SIG-M5 treated with dmso at 0.1 percent for 504 hours (cell line): ENCODE measurements around the gene GADD45GIP1.
"Not testable (repeated sequence)": the region's sequence is repeated elsewhere in the genome, so short reads cannot be mapped to it uniquely, and the experiment has no call there.

Experiments
- DNase-seq: peaks from one replicate; lab custom pipeline; 2025; ENCODE audit not compliant: unreplicated experiment; lab: John Stamatoyannopoulos, UW

The GADD45GIP1 gene

DNA sequence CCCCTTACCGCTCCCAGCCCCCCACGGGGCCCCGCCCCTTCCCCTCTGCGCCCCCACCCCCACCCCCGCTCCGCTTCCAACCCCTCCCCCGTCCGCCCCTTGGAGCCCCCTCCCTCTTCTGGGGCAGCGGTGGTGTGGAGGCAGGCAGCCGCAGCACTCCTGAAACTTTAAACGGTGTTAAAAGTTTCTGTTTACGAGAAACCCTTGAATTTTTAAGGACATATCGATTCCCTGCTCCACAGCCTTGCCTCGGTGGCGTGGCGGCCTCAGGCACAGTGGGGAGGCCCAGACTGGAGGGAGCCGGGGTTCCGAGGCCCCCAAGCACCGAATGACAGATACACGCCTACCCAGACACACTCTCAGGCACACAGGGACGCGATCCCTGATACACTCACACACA lies 33.4 kb upstream of the GADD45GIP1 start:
- DNase-seq = no peak

DNA sequence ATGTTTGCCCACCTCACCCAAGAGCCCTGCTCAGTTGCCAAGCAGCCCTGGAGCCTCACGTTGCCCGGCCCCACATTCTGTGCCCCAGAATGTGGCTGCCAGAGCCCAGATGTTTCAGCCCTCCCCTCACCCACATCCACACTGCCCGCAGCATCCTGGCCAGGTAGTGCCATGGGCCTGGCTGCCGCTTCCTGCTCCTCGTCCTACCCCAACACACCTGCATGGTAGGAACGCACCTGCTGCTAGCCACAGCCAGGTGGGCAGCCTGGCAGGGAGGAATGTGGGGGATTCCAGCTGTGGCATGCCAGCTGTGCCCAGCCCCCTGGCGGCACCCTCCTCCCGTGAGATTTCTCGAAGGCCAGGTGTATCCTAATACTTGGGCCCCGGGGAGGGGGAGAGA lies 30.8 kb upstream of the GADD45GIP1 start:
- no peak for DNase-seq

- DNase-seq = no peak
Observed at GRCh38 chr19:12987190-12987589, 30.2 kb upstream of the GADD45GIP1 start.

GRCh38 chr19:12986726-12987125 lies 29.7 kb upstream of the GADD45GIP1 start:
- DNase-seq = no peak

DNA sequence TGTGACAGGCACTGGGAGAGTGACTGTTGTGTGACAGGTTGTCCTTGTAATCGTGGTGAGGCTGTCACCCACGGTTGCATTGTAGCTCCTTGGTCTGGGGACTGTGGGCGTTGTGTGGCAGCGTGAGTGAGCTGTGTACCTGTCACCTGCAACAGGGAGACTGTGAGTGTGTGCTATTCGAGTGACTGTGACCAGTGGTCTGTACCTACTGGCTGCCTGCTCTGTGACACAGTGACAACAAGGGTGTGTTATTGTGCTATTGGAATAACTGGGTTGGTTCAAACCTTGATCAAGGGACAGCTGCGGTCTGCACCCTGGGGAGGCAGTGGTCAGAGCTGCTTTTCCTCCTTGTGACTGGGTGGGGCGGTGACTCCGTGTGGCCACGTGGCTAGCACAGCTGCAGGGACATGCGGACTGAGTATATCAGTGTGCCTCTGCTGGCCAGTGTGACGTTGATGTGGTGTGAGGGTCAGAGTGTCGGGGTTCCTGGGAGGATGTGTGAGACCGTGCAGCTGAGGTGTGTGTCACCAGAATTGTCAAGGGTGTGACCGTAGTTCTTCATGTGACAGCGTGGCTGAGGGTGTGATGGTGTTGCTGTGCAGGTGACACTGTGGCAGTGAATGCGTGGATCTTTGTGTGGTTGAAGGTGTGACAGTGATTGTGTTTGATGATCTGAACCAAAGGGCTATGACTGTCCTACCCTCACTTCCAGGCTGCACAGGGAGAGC lies 28.2 kb upstream of the GADD45GIP1 start:
- DNase-seq = no peak

- no peak for DNase-seq
Observed at GRCh38 chr19:12984683-12985048, 27.6 kb upstream of the GADD45GIP1 start.

DNA sequence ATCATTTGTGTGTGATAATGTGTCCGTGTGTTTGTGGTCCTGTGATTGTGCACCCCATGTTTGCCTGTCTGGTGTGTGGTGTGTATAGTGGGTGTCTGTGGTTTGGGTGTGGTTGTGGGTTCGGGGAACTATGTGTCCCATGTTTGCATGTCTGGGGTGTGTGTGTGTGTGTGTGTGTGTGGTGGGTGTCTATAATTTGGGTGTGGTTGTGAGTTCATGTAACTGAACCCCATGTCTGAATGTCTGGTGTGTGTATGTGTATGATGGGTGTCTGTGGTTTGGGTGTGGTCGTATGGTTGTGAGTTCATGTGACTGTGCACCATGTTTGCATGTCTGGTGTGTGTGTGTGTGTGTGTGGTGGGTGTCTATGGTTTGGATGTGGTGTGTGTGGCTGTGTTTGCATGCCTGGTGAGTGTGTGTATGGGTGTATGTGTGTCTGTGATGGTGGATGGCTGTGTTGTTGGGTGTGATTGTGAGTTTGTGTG lies 27.2 kb upstream of the GADD45GIP1 start:
- no peak for DNase-seq

DNA sequence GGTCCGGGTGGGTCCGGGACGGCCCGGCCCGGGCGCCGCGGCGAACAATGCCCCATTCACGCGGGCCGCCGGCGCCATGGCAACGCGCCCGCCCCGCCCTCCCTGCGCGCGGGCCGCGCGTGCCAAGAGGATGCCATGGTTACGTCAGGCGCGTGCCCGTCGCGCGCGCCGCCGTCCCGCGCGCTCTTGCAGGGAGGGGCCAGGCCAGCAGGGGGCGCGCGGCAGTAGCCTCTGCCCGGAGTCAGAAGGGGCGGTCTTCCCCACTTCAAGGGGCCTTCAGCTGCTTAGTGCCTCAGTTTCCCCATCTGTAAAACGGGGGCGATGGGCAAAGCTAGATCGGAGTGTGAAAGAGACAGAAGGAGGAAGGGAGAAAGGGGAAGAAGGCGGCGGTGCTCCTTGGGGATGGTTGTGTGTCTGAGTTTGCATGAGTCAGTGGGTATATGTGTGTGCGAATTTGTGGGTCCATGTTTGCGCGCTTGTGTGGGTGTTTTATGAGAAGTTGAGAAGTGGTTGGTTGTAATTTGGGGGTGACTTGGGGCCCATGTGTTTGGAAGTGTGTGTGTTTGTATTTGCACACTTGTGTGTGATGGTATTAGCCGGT lies 26.6 kb upstream of the GADD45GIP1 start:
- peak; percentile 44 for DNase-seq

- no peak for DNase-seq
Observed at GRCh38 chr19:12983091-12983490, 26.1 kb upstream of the GADD45GIP1 start.

GRCh38 chr19:12982648-12983047 lies 25.6 kb upstream of the GADD45GIP1 start:
- no peak for DNase-seq

GRCh38 chr19:12979974-12980373 lies 23.0 kb upstream of the GADD45GIP1 start:
- DNase-seq = no peak

DNA sequence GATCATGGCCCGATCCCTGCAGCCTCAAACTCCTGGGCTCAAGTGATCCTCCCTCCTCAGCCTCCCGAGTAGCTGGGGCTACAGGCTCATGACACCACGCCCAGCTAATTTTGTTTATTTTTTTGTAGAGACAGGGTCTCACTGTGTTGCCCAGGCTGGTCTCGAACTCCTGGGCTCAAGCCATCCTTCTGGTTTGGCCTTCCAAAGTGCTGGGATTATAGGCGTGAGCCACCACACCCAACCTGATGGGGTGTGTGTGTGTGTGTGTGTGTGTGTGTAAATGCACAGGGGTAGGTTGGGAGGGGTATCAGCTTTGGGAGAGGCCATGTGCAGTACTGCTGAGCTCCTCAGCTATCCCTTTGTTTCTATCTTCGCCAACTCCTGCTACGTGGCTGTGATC lies 19.1 kb upstream of the GADD45GIP1 start:
- DNase-seq = not testable (repeated sequence)

GRCh38 chr19:12975221-12975741 lies 18.3 kb upstream of the GADD45GIP1 start:
- DNase-seq = no peak

DNA sequence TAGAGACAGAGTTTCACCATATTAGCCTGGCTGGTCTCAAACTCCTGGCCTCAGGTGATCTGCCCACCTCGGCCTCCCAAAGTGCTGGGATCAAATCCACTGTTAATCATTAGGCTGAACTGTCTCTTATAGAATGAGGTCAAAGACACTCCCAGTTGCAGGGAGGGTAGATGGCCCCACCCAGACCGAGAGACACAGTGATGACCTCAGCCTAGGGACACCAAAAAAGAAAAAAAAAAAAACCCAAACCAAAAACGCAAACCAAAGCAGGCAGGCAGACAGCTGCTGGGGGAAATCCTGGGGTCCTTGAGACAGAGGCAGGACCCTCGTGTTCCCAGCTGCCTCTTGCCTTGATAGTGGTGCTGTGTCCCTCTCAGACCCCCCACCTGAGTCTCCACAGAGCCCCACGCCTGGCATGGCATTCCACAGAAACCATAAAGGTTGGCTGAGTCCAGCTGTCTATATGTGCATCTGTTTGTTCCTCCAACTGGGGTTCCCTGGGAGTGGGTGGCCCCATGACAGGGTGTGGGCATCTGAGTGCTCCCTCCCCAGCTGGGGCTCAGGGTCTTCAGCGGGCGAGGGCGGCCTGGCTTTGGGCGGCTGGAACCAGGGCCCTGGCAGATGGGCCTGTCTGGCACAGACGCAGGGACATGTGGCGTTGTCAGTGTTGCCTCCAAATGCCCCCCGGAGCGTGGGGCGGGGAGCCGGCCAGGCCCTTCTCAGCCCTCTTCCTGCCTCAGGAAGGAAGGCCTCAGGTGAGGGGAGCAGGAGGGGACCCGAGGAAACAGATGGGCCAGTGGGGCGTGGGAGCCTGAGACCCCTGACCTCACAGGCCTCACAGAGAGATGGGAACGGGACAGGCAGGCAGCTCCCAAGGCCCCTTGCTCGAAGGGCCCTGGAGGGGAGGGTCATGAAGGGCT lies 17.5 kb upstream of the GADD45GIP1 start:
- DNase-seq = no peak

- no peak for DNase-seq
Observed at GRCh38 chr19:12973236-12973635, 16.2 kb upstream of the GADD45GIP1 start.

DNA sequence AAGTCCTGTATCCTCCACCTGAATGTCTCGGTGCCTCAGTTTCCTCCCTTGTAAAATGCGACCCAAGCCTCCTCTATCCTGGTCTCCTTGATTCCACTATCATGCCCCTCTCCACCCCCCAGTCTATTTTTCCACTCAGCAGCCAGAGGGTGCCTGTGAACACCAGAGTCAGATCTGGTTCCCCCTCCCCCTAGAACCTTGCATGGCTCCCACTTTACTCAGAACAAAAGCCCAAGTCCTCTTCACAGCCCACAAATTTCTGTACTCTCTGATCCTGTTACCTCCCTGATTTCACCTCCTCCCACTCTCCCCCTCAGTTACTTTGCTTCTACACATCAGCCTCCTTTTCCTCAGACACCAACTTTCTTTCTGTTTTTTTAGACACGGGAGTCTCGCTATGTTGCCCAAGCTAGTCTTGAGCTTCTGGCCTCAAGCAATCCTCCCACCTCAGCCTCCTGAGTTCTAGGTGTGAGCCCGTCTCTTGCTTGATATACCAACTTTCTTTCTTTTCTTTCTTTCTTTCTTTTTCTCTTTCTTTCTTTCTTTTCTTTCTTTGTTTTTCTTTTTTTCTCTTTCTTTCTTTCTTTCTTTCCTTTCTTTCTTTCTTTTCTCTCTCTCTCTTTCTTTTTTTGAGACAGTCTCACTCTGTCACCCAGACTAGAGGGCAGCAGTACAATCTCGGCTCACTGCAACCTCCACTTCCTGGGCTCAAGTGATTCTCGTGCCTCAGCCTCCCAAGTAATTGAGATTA lies 13.2 kb upstream of the GADD45GIP1 start:
- no peak for DNase-seq

GRCh38 chr19:12969292-12969988 lies 12.4 kb upstream of the GADD45GIP1 start, which contains the start of gene DAND5:
Gene DAND5, plus strand, starts transcription at chr19:12969576. Its CDS starts 85 bp downstream, at chr19:12969661.
- no peak for DNase-seq

DNA sequence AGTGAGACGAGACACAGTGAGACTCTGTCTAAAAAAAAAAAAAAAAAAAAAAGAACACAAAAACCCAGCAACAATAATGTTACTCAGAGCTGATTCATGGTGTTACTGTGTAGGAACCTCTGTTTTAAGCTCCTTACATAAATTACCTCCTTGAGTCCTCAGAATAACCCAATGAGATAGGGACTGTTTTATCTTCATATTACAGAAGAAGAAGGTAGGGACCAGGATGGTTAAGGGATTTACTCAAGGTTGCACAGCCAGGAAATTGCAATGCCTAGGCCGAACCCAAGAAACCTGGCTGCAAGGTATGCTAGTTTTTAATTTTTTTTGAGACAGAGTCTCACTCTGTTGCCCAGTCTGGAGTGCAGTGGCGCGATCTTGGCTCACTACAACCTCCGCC lies 10.9 kb upstream of the GADD45GIP1 start:
- no peak for DNase-seq

- no peak for DNase-seq
Observed at GRCh38 chr19:12965812-12966135, 8.8 kb upstream of the GADD45GIP1 start.
